Superior temporal gyrus (tissue), 1 donor: Measurements from ENCODE around the gene HEG1.
"Not testable (repeated sequence)": the region's sequence is repeated elsewhere in the genome, so short reads cannot be mapped to it uniquely, and the experiment has no call there.

ENCODE experiments used
- DNase-seq: peaks from one replicate; pipeline ENCODE4 v3.0.0-alpha.2; 2016; ENCODE audit errors: extremely low spot score

HEG1 gene, protein sequence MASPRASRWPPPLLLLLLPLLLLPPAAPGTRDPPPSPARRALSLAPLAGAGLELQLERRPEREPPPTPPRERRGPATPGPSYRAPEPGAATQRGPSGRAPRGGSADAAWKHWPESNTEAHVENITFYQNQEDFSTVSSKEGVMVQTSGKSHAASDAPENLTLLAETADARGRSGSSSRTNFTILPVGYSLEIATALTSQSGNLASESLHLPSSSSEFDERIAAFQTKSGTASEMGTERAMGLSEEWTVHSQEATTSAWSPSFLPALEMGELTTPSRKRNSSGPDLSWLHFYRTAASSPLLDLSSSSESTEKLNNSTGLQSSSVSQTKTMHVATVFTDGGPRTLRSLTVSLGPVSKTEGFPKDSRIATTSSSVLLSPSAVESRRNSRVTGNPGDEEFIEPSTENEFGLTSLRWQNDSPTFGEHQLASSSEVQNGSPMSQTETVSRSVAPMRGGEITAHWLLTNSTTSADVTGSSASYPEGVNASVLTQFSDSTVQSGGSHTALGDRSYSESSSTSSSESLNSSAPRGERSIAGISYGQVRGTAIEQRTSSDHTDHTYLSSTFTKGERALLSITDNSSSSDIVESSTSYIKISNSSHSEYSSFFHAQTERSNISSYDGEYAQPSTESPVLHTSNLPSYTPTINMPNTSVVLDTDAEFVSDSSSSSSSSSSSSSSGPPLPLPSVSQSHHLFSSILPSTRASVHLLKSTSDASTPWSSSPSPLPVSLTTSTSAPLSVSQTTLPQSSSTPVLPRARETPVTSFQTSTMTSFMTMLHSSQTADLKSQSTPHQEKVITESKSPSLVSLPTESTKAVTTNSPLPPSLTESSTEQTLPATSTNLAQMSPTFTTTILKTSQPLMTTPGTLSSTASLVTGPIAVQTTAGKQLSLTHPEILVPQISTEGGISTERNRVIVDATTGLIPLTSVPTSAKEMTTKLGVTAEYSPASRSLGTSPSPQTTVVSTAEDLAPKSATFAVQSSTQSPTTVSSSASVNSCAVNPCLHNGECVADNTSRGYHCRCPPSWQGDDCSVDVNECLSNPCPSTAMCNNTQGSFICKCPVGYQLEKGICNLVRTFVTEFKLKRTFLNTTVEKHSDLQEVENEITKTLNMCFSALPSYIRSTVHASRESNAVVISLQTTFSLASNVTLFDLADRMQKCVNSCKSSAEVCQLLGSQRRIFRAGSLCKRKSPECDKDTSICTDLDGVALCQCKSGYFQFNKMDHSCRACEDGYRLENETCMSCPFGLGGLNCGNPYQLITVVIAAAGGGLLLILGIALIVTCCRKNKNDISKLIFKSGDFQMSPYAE (N-terminal part only)

GRCh38 chr3:125055913-125056745 lies at the start of gene HEG1:
HEG1 (minus strand) TSS chr3:125055997; CDS start chr3:125055890, 107 bp downstream.
- peak; percentile 74 for DNase-seq

DNA sequence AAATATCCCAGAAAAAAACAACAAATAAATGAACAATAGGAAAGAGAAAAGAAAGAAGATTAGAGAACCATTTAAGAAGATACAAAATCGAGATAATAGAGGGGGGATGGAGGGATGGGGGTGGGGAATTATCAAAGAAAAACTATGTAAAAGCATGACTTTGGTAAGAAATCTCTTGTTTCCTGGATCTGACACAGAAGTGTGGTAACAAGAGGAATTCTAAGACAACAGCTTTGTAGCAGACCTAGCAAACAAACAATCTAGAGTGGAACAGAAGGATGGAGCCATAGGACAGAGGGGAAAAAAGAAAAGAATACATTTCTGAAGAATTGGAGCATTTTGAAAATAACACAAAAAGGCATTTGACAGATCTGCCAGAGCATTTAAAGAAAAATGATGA lies 49.3 kb upstream of the HEG1 start:
- DNase-seq, result no peak

GRCh38 chr3:125104639-125105038 lies 48.8 kb upstream of the HEG1 start:
- DNase-seq, result no peak

DNA sequence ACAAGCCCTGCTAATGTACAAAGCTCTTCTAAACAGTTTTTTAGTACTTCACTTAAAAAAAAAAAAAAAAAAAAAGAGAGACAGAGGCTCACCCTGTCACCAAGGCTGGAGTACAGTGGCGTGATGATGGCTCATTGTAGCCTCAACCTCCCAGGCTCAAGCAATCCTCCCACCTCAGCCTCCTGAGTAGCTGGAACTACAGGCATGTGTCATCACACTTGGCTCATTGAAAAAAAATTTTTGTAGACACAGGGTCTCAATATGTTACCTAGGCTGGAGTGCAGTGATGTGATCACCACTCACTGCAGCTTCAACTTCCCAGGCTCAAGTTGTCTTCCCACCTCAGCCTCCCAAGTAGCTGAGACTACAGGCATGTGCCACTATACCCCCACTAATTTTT lies 47.6 kb upstream of the HEG1 start:
- DNase-seq, result no peak

- no peak for DNase-seq
Measured at GRCh38 chr3:125102470-125102869, 46.7 kb upstream of the HEG1 start.

DNA sequence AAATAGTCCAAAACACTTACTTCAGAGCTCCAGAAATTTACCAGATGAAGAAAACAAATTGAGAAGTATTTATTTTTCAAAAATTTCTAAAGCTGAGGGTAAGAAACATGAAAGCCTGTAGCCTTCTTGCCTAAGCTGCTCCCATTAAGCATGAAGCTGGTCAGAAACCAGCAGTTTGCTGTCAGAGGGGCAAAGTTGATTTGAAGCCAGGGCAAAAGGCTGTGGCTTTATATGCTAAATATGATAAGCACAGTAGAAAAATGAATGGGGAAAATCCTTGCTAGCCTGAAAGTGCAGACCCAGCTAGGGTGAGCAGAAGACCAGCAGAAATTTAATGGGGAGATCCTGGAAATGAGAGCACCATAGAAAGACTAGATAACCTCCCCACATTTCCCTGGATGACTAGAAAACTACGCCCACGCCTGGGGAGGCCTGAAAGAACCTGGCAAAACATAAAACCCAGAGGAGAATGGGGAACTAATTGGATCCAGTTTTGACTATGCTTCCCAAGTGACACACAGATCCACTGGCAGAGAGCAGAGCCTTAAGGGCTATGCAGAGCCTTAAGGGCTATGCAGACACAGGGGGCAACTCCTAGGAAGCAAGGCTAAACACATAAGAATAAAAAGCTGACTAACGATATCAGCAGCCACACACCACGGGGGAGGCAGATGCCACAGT lies 43.0 kb upstream of the HEG1 start:
- DNase-seq, result no peak

- no peak for DNase-seq
Measured at GRCh38 chr3:125090649-125091048, 34.9 kb upstream of the HEG1 start.

- no peak for DNase-seq
Measured at GRCh38 chr3:125087768-125088391, 32.1 kb upstream of the HEG1 start.

DNA sequence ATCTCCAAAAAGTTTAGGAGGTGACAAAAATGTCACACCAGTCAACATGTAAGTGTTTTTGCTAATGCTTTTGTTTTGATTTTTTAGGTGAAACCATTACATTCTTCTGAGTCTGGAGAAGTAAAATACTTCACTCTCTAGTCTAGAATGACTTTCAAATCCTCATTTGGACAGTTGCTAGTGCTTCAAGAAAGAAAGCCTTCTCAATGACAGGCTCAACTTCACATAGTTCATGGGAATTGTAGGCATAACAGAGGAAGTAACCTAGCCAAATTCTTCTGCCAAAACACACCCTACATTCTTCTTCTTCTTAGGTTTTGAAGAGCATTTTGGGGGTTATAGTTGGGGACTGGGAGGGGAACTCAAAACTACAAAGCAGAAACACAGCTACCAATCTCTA lies 29.4 kb upstream of the HEG1 start:
- DNase-seq, result no peak

DNA sequence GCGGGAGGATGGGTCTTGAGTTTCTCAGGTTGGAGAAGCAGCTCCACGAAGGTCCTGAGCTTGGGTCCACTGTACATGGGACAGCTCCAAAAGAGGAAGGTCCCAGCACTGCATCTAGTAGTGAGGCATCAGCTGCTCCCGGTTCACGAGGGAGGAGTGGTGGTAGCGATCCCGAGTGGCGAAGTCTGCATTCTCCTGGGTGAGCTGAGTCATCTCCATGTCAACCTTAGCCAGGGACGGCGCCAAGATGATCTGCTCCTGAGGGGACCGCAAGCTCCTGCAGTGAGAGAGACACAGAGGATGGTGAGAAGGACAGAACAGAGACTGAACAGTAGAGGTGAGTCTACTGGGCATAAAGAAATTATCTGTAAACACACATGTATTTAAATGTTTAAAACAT lies 28.0 kb upstream of the HEG1 start:
- no peak for DNase-seq

- not testable (repeated sequence) for DNase-seq
Measured at GRCh38 chr3:125082339-125082738, 26.5 kb upstream of the HEG1 start.

DNA sequence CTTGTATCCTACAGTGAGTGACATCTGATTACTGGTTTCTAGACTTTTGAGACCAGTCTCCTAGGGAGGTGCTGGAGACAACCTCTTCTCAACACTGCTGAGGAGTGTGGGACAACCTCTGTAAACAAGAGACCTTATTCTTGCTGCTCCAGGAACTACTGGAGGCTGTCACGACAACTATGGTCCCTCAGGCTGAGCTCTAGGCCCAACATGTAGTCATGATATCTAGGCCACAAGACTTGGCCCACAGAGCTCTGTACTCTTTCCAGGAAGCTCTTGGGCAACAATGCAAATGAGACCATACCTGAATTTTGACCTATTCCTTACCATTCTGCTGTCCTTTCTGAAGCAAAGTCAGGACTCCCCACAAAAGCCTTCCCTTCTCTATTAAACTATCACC lies 24.3 kb upstream of the HEG1 start:
- no peak for DNase-seq

GRCh38 chr3:125079675-125080045 lies 23.9 kb upstream of the HEG1 start:
- DNase-seq, result no peak

DNA sequence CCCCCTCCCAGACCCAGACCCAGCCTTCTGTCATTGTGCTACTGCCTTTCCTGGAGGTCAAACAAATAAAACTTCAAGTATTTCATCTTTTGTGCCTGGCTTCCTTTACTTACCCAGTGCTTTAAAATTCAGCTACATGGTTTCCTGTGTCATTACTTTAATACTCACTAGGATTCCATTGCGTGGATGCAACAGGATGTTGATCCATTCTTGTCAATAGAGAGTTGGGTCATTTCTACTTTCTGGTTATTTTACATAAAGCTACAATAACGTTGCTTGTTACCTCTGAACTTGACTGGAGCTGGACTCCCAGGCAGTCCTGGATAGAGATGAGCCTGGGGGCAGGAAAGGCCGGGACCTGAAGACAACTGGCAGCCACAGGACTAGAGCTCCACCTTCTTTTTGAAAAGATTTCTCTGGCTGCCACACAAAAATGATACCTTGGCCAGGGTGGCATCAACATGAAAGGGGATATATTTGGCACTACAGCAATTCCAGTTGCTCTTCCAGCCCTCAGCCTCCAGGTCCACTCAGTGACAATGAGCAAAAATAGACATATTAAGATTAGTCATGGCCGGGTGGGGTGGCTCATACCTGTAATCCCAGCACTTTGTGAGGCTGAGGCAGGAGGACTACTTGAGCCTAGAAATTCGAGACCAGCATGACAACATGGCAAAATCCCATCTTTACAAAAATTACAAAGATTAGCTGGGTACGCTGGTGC lies 23.3 kb upstream of the HEG1 start:
- DNase-seq, result no peak

DNA sequence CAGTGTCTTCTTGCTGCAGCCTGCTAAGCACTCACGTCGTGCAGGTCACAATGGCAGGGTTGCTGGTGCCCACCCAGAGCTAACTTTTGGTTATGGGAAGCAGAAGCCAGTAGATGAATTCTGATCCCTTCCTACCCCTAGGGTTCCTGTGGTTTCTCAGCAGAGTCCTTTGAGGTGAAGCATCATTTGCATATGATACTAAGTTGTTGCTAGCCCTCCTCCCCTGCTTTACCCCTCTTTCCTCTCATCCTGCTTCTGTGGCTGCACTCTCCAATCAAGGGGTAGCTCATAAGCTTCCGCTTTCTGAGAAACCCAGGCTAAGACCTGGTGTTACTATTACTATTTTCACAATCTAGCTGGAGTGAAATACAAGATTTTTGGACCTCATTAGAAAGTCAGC lies 22.1 kb upstream of the HEG1 start:
- no peak for DNase-seq

GRCh38 chr3:125076464-125076863 lies 20.7 kb upstream of the HEG1 start:
- DNase-seq, result no peak

GRCh38 chr3:125075738-125076137 lies 19.9 kb upstream of the HEG1 start:
- no peak for DNase-seq

GRCh38 chr3:125073390-125073905 lies 17.7 kb upstream of the HEG1 start:
- DNase-seq, result no peak

- DNase-seq, result no peak
Measured at GRCh38 chr3:125072749-125073389, 17.1 kb upstream of the HEG1 start.
